HCT116 (cell line): Measurements from ENCODE around the gene NKIRAS2. TPM values are rescaled to one million over a fixed set of nuclear protein-coding genes. Genes with fewer than 3 reads are reported as not detected.
"Not testable (repeated sequence)": the region's sequence is repeated elsewhere in the genome, so short reads cannot be mapped to it uniquely, and the experiment has no call there.

Experiments used
- ATAC-seq: fragments of 200-7000 bp; cut with Tn5 transposase; 2 replicates; pipeline ENCODE4 v1.9.1; 2020; ENCODE audit warnings: mild to moderate bottlenecking, moderate library complexity
- BruUV-seq: library from RNA; stranded (reverse); fragments of 400-500 nt; replicated peaks from 2 replicates; lab custom pipeline; 2021; lab: Mats Ljungman, UMichigan
- CTCF ChIA-PET: fragments of 300-600 bp; sonication (Branson Sonifier 250); formaldehyde crosslinking; loops from one replicate; lab custom pipeline; 2021; ENCODE audit warnings: antibody characterized with exemption; lab: Charles Lee
- POLR2A ChIA-PET: fragments of 300-600, 350-600 bp; sonication (Branson Sonifier 250); formaldehyde crosslinking; loops from one replicate; lab custom pipeline; 2021; ENCODE audit warnings: antibody characterized with exemption; lab: Charles Lee
- RAD21 ChIA-PET, 2 experiments: fragments of 300-600 bp; sonication (Branson Sonifier 250); formaldehyde crosslinking; loops; one replicate each; lab custom pipeline; 2023; ENCODE audit warnings: low total read pairs in 2 of 2; ENCODE audit not compliant: uncharacterized antibody in 2 of 2, unreplicated experiment in 2 of 2, low non-redundant PET in 1 of 2; lab: Charles Lee
- DNase-seq: peaks from one replicate; pipeline ENCODE4 v3.0.0-alpha.2; 2010; ENCODE audit warnings: low read depth, low spot score
- H2AFZ ChIP-seq: fragments of 200-600 bp; shearing (Covaris generic), sonication (generic); 2 replicates; pipeline ENCODE4 v1.6.1; 2017; ENCODE audit warnings: low read depth, mixed run types, mixed read lengths, antibody characterized with exemption, low read length; ENCODE audit not compliant: poor library complexity, severe bottlenecking
- H3K27ac ChIP-seq: 2 replicates; pipeline ENCODE4 v1.5.1; 2012; ENCODE audit warnings: low read depth, low read length
- H3K27me3 ChIP-seq: fragments of 200-600 bp; sonication (generic); 2 replicates; pipeline ENCODE4 v1.6.1; 2016; ENCODE audit warnings: mixed run types, low read length, mixed read lengths; ENCODE audit not compliant: insufficient read depth
- H3K36me3 ChIP-seq, 2 experiments: fragments of 200-500 bp in 1 of 2; fragments of 200-600 bp in 1 of 2; sonication (Bioruptor generic) in 1 of 2; sonication (generic) in 1 of 2; 2 replicates each; pipeline versions ENCODE4 v1.5.1 to v1.6.1; 2014 to 2016; ENCODE audit warnings: low read length in 2 of 2, inconsistent platforms in 1 of 2, mixed read lengths in 1 of 2, mixed run types in 1 of 2; ENCODE audit not compliant: insufficient read depth in 2 of 2, control insufficient read depth in 1 of 2
- H3K4me1 ChIP-seq, 2 experiments: fragments of 200-600 bp in 1 of 2; sonication (generic) in 1 of 2; 2 replicates each; pipeline versions ENCODE4 v1.5.1 to v1.6.1; 2012 to 2017; ENCODE audit warnings: low read length in 2 of 2, inconsistent platforms in 1 of 2, mild to moderate bottlenecking in 1 of 2, mixed read lengths in 1 of 2, mixed run types in 1 of 2, moderate library complexity in 1 of 2; ENCODE audit not compliant: insufficient read depth in 2 of 2, control insufficient read depth in 1 of 2
- H3K4me2 ChIP-seq: fragments of 200-600 bp; sonication (generic); 2 replicates; pipeline ENCODE4 v1.6.1; 2017; ENCODE audit warnings: mixed run types, low read length, mixed read lengths
- H3K4me3 ChIP-seq, 2 experiments: fragments of 200-600 bp in 1 of 2; sonication (generic) in 1 of 2; replicated peaks in 1 of 2; 2 replicates each; pipeline ENCODE4 v1.5.1; 2011 to 2016; ENCODE audit warnings: low read length in 2 of 2, control low read depth in 1 of 2, low read depth in 1 of 2, mild to moderate bottlenecking in 1 of 2, mixed read lengths in 1 of 2, mixed run types in 1 of 2
- H3K79me2 ChIP-seq: fragments of 200-600 bp; sonication (generic); 2 replicates; pipeline ENCODE4 v1.6.1; 2017; ENCODE audit warnings: mild to moderate bottlenecking, mixed run types, low read length, moderate library complexity, mixed read lengths; ENCODE audit not compliant: insufficient read depth
- H3K9ac ChIP-seq: fragments of 200-600 bp; sonication (generic); 2 replicates; pipeline ENCODE4 v1.6.1; 2016; ENCODE audit warnings: low read length, mixed read lengths
- H3K9me2 ChIP-seq: fragments of 200-600 bp; sonication (generic), shearing (Covaris generic); 2 replicates; pipeline ENCODE4 v1.6.1; 2017; ENCODE audit warnings: mixed run types, mild to moderate bottlenecking, moderate library complexity; ENCODE audit not compliant: insufficient read depth
- H3K9me3 ChIP-seq, 2 experiments: fragments of 200-500 bp in 1 of 2; fragments of 200-600 bp in 1 of 2; sonication (Bioruptor generic) in 1 of 2; sonication (generic) in 1 of 2; 2 replicates each; pipeline ENCODE4 v1.6.1; 2014 to 2017; ENCODE audit warnings: low read length in 2 of 2, mixed read lengths in 2 of 2, inconsistent platforms in 1 of 2, low read depth in 1 of 2, mild to moderate bottlenecking in 1 of 2, mixed run types in 1 of 2, moderate library complexity in 1 of 2; ENCODE audit not compliant: control insufficient read depth in 1 of 2, insufficient read depth in 1 of 2
- H4K20me1 ChIP-seq: fragments of 200-600 bp; sonication (generic), shearing (Covaris generic); 2 replicates; pipeline ENCODE4 v1.6.1; 2017; ENCODE audit warnings: mixed run types, mild to moderate bottlenecking, moderate library complexity; ENCODE audit not compliant: insufficient read depth
- REST ChIP-seq: IDR thresholded peaks from 2 replicates; pipeline ENCODE4 v1.6.1; 2012; ENCODE audit warnings: low read depth
- intact Hi-C: fragments of 100-400 bp; cut with micrococcal nuclease; formaldehyde crosslinking; loops from 2 replicates; pipeline ENCODE4 v1.10.0; 2022
- total RNA-seq: library from RNA; stranded (reverse); gene quantifications from one replicate; pipeline ENCODE4 v1.2.1, GENCODE V29; 2021; ENCODE audit not compliant: unreplicated experiment

Gene NKIRAS2
- total RNA-seq, 1 experiment from 2014 or later = 26.4 TPM

DNA sequence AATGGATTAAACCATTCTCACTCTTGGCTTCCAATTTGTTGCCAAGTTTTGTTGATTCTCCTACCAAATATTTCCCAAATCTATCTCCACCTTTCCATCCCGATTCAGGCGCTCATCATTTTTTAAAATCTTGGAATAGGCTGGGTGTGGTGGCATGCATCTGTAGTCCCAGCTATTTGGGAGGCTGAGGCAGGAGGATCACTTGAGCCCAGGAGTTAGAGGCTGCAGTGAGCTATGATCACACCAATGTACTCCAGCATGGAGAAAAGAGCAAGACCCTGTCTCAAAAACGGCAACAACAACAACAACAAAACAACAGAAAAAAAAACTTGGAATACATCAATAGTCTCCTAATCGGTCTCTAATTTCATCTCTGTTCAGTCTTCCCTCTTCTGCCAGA is 902 bp upstream of the NKIRAS2 start (continued):
- no peak for TF ChIP-seq REST

DNA sequence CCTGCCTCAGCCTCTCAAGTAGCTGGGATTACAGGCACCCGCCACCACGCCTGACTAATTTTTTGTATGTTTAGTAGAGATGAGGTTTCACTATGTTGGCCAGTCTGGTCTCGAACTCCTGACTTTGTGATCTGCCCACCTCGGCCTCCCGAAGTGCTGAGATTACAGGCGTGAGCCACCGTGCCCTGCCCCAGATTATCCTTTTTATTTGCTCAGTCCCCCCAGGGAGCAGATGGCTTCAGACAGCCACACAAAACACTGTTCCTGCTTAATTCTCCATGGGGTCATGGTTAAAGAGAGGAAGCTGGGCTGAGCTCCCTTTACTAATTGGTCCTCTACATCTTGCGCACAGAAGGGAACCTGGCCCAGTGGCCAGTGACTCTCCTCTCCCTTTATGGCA is 955 bp downstream of the NKIRAS2 start:
- H3K27me3 ChIP-seq, BruUV-seq, H3K36me3 ChIP-seq, H3K9me2 ChIP-seq, H3K9me3 ChIP-seq, DNase-seq, H4K20me1 ChIP-seq, ATAC-seq, H3K27ac ChIP-seq, RAD21 ChIA-PET, H2AFZ ChIP-seq: not testable (repeated sequence)
- intact Hi-C loops = loop anchor here (10.0 kb wide), 1 partner anchor 504 kb away; no protein-coding TSS in a partner anchor
- Histone ChIP-seq H3K4me1 (peaks cover 29 to 50% of the 10 kb centered on the region in 2 experiments), H3K4me2 (peak overlapping the region; percentile 82), H3K79me2 (peaks cover 32% of the 10 kb centered on the region), H3K9ac (peak overlapping the region; percentile 95), H3K4me3 (peak overlapping the region; percentile 96)
- POLR2A ChIA-PET = interaction anchor here (1.8 kb wide), 1 partner anchor 55 kb away, joined by 8 read pairs; no protein-coding TSS in a partner anchor
- CTCF ChIA-PET = interaction anchor here (1.4 to 4.0 kb wide), 3 partner anchors 55 to 100 kb away, joined by 3 to 12 read pairs (median 6); partner anchors contain the start of genes CNP and KAT2A
